GM12878 (cell line): Measurements from ENCODE around the gene C1GALT1. TPM values are rescaled to one million over a fixed set of nuclear protein-coding genes. Genes with fewer than 3 reads are reported as not detected.

Experiments used
- ATAC-seq: fragments of 200-7000 bp; cut with Tn5 transposase; 3 replicates; pipeline ENCODE4 v1.9.1; 2020; ENCODE audit warnings: mild to moderate bottlenecking, moderate library complexity
- BruUV-seq: library from RNA; stranded (reverse); fragments of 400-500 nt; replicated peaks from 2 replicates; lab custom pipeline; 2021; lab: Mats Ljungman, UMichigan
- CTCF ChIA-PET: fragments of 300-600 bp; sonication (Branson Sonifier 250); formaldehyde crosslinking; extraction: SDS; loops from one replicate; lab custom pipeline; 2021; ENCODE audit warnings: inconsistent platforms; lab: Yijun Ruan, JAX
- POLR2A ChIA-PET: fragments of 350-600 bp; formaldehyde crosslinking; extraction: SDS; loops from one replicate; lab custom pipeline; 2021; ENCODE audit warnings: inconsistent platforms; lab: Charles Lee
- RAD21 ChIA-PET: fragments of 300-600 bp; sonication (Branson Sonifier 250); formaldehyde crosslinking; loops from one replicate; lab custom pipeline; 2023; ENCODE audit warnings: antibody characterized with exemption; ENCODE audit not compliant: unreplicated experiment; lab: Charles Lee
- SMC1A ChIA-PET: fragments of 300-600 bp; sonication (Branson Sonifier 250); formaldehyde crosslinking; loops from one replicate; lab custom pipeline; 2023; ENCODE audit not compliant: unreplicated experiment, uncharacterized antibody; lab: Charles Lee
- DNase-seq: peaks from one replicate; pipeline ENCODE4 v3.0.0-alpha.2; 2011; ENCODE audit warnings: low read depth, low spot score
- FAIRE-seq: peaks from 3 replicates; lab custom pipeline; 2011; peaks lifted over from hg19 to GRCh38; lab: Jason Lieb, UNC
- H2AFZ ChIP-seq: 2 replicates; pipeline ENCODE4 v1.6.0; 2011; ENCODE audit warnings: low read depth, low read length, control low read depth; ENCODE audit not compliant: control insufficient read depth
- H3K27ac ChIP-seq: 2 replicates; pipeline ENCODE4 v1.5.1; 2011; ENCODE audit warnings: control low read depth; ENCODE audit not compliant: control insufficient read depth, insufficient read depth
- H3K27me3 ChIP-seq, 2 experiments: replicated peaks in 1 of 2; 2 replicates each; pipeline versions ENCODE4 v1.6.0 to v1.6.1; 2011; ENCODE audit warnings: low read length in 1 of 2; ENCODE audit not compliant: control insufficient read depth in 2 of 2, insufficient read depth in 2 of 2
- H3K36me3 ChIP-seq, 2 experiments: 2 replicates each; pipeline ENCODE4 v1.5.1; 2011; ENCODE audit warnings: low read length in 1 of 2; ENCODE audit not compliant: control insufficient read depth in 2 of 2, insufficient read depth in 2 of 2
- H3K4me1 ChIP-seq: 2 replicates; pipeline ENCODE4 v1.6.1; 2011; ENCODE audit warnings: mild to moderate bottlenecking, low read length, moderate library complexity, mixed read lengths; ENCODE audit not compliant: control insufficient read depth, insufficient read depth
- H3K4me2 ChIP-seq: 2 replicates; pipeline ENCODE4 v1.6.0; 2011; ENCODE audit warnings: control low read depth; ENCODE audit not compliant: control insufficient read depth, insufficient read depth
- H3K4me3 ChIP-seq: fragments of 200-600 bp; sonication (generic); 2 replicates; pipeline ENCODE4 v1.5.1; 2016
- H3K79me2 ChIP-seq: 2 replicates; pipeline ENCODE4 v1.6.0; 2011; ENCODE audit warnings: low read length; ENCODE audit not compliant: control insufficient read depth, insufficient read depth
- H3K9ac ChIP-seq: 2 replicates; pipeline ENCODE4 v1.8.0; 2011; ENCODE audit warnings: low read length, control low read depth, mixed read lengths; ENCODE audit not compliant: control insufficient read depth, insufficient read depth
- H3K9me3 ChIP-seq: replicated peaks from 3 replicates; pipeline ENCODE4 v1.5.1; 2011; ENCODE audit warnings: mild to moderate bottlenecking, low read length; ENCODE audit not compliant: control insufficient read depth, insufficient read depth
- H4K20me1 ChIP-seq: 2 replicates; pipeline ENCODE4 v1.6.0; 2011; ENCODE audit not compliant: control insufficient read depth, insufficient read depth
- CEBPZ ChIP-seq: fragments of 150-350 bp; IDR thresholded peaks from 2 replicates; pipeline ENCODE4 v1.6.1; 2016; ENCODE audit warnings: low read depth, low read length
- CHD4 ChIP-seq: fragments of 200-600 bp; sonication (generic); IDR thresholded peaks from 2 replicates; pipeline ENCODE4 v1.6.1; 2016; ENCODE audit warnings: mild to moderate bottlenecking
- CREB1 ChIP-seq: IDR thresholded peaks from 2 replicates; pipeline ENCODE4 v1.6.1; 2012; ENCODE audit warnings: low read depth, mild to moderate bottlenecking, inconsistent platforms
- EP300 ChIP-seq, 2 experiments: fragments of 150-350 bp in 1 of 2; IDR thresholded peaks; 2 replicates each; pipeline ENCODE4 v1.6.1; 2011 to 2012; ENCODE audit warnings: low read depth in 2 of 2, low read length in 2 of 2, borderline replicate concordance in 1 of 2, improper control_type of control experiment in 1 of 2, inconsistent platforms in 1 of 2; ENCODE audit not compliant: control insufficient read depth in 1 of 2
- HDGF ChIP-seq: fragments of 450-650 bp; IDR thresholded peaks from 2 replicates; pipeline ENCODE4 v1.6.1; 2016; ENCODE audit warnings: antibody characterized with exemption
- JUNB ChIP-seq: IDR thresholded peaks from 2 replicates; pipeline ENCODE4 v1.6.1; 2016; ENCODE audit warnings: antibody characterized with exemption, mild to moderate bottlenecking
- KDM1A ChIP-seq: fragments of 200-600 bp; sonication (generic); IDR thresholded peaks from 2 replicates; pipeline ENCODE4 v1.6.1; 2016; ENCODE audit warnings: borderline replicate concordance
- MAX ChIP-seq: IDR thresholded peaks from 2 replicates; pipeline ENCODE4 v1.6.1; 2012; ENCODE audit warnings: low read depth, low read length, improper control_type of control experiment
- MTA2 ChIP-seq: fragments of 450-650 bp; IDR thresholded peaks from 2 replicates; pipeline ENCODE4 v1.6.1; 2016; ENCODE audit warnings: low read depth, mild to moderate bottlenecking, moderate library complexity
- NBN ChIP-seq: fragments of 450-650 bp; IDR thresholded peaks from 2 replicates; pipeline ENCODE4 v1.6.1; 2016
- NRF1 ChIP-seq: conservative IDR thresholded peaks from 2 replicates; pipeline ENCODE4 v1.6.1; 2011; ENCODE audit warnings: mild to moderate bottlenecking, low read depth, low read length, improper control_type of control experiment
- SMAD1 ChIP-seq: fragments of 450-650 bp; IDR thresholded peaks from 2 replicates; pipeline ENCODE4 v1.6.1; 2018; ENCODE audit warnings: mild to moderate bottlenecking, low read depth; ENCODE audit not compliant: partially characterized antibody
- TCF7 ChIP-seq: IDR thresholded peaks from 2 replicates; pipeline ENCODE4 v1.6.1; 2014; ENCODE audit warnings: antibody characterized with exemption, borderline replicate concordance
- WGBS: methylation state at CpG from one replicate; pipeline ENCODE4 v1.1.6; 2016; ENCODE audit warnings: low lambda C conversion rate; ENCODE audit not compliant: insufficient replicate concordance, insufficient coverage; ENCODE audit errors: missing lambda C conversion rate; 5-methylcytosine and 5-hydroxymethylcytosine counted together
- in situ Hi-C: fragments of 300-500 bp; cut with MboI; formaldehyde crosslinking; loops from 9 replicates; pipeline ENCODE4 v1.14.3; 2018; ENCODE audit warnings: mixed read lengths
- intact Hi-C: fragments of 100-400 bp; cut with micrococcal nuclease; formaldehyde crosslinking; loops from one replicate; pipeline ENCODE4 v1.14.2; 2022; ENCODE audit not compliant: unreplicated experiment
- polyA plus RNA-seq, 11 experiments: library from polyadenylated mRNA; depleted of rRNA in 4 of 11; unstranded in 6 of 11; stranded (reverse) in 5 of 11; fragments of >200 nt; fragmentation: Nextera tagmentation in 4 of 11; fragmentation: Illumina TruSeq in 1 of 11; extraction: Ambion mirVana in 4 of 11; extraction: Trizol in 1 of 11; gene quantifications; 1 replicate in 1 of 11; 2 replicates in 10 of 11; pipeline versions ENCODE4 v1.2.1 to v1.2.3, GENCODE V29; 2011 to 2016; ENCODE audit warnings: inconsistent platforms in 2 of 11, missing spikeins in 2 of 11, low read depth in 1 of 11
- total RNA-seq, 4 experiments: library from RNA; depleted of rRNA in 3 of 4; stranded (reverse); fragments of >200 nt in 3 of 4; fragmentation: Illumina TruSeq in 1 of 4; extraction: Trizol in 1 of 4; gene quantifications; 2 replicates each; pipeline versions ENCODE4 v1.2.1 to v1.2.3, GENCODE V29; 2013 to 2021
- TF ChIP-seq, protein P1 (sequence below): IDR thresholded peaks from 2 replicates; pipeline ENCODE4 v1.6.1; 2011; ENCODE audit warnings: borderline replicate concordance, low read depth, mild to moderate bottlenecking, moderate library complexity, mixed read lengths, low read length; ENCODE audit not compliant: insufficient read depth; ENCODE audit errors: extremely low read length

C1GALT1 gene
- total and polyA plus RNA-seq, 10 of the 15 experiments (the other 5 are each of a cell fraction or from before 2014, with no cell fraction given): 1.6 to 25.0 (median 8.5) TPM

GRCh38 chr7:7212612-7213011, 30.3 kb downstream of the C1GALT1 start (continued):
- TF ChIP-seq CEBPZ: no peak
- no peak for TF ChIP-seq KDM1A
- no peak for TF ChIP-seq NRF1
- no peak for TF ChIP-seq NBN
- TF ChIP-seq HDGF: no peak
- no peak for TF ChIP-seq EP300 (IDR thresholded peaks at IDR 0.05; ENCODE audit: borderline replicate concordance in 1 of 2, control insufficient read depth in 1 of 2, low read depth in 2 of 2, low read length in 2 of 2)
- TF ChIP-seq SMAD1: no peak

GRCh38 chr7:7214398-7215347, 32.3 kb downstream of the C1GALT1 start:
- H4K20me1 ChIP-seq: no peaks in the 10 kb centered on the region
- POLR2A ChIA-PET: no interaction called here
- intact Hi-C loops (no loop called here), in situ Hi-C loops (no loop called here)
- H3K27ac ChIP-seq: no peak overlapping the region
- no peak overlapping the region for H3K4me3 ChIP-seq
- H3K36me3 ChIP-seq: peaks cover 0 to 3% of the 10 kb centered on the region in 2 experiments; a peak in 2 of 4 replicates
- no peak overlapping the region for H3K4me2 ChIP-seq
- ATAC-seq (no peak), DNase-seq (no peak), FAIRE-seq (no peak)
- no peak overlapping the region for H3K9ac ChIP-seq
- RAD21 ChIA-PET: no interaction called here
- TF ChIP-seq CHD4 (no peak), JUNB (no peak), TCF7 (no peak), MTA2 (no peak), CREB1 (no peak), MAX (no peak)
- TF ChIP-seq, protein P1, sequence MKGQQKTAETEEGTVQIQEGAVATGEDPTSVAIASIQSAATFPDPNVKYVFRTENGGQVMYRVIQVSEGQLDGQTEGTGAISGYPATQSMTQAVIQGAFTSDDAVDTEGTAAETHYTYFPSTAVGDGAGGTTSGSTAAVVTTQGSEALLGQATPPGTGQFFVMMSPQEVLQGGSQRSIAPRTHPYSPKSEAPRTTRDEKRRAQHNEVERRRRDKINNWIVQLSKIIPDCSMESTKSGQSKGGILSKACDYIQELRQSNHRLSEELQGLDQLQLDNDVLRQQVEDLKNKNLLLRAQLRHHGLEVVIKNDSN: no peak
- H3K27me3 ChIP-seq: no peaks in the 10 kb centered on the region
- 98% methylated on average over 13 of the region's 13 CpGs for WGBS
- no peaks in the 10 kb centered on the region; the same call in 1 of the 2 replicates for H3K79me2 ChIP-seq
- no peak overlapping the region for H2AFZ ChIP-seq
- CTCF ChIA-PET: no interaction called here
- H3K4me1 ChIP-seq: no peaks in the 10 kb centered on the region
- no peaks in the 10 kb centered on the region; the same call in 2 of the 3 replicates for H3K9me3 ChIP-seq
- SMC1A ChIA-PET: interaction anchor here (1.2 kb wide), 1 partner anchor 14 kb away, joined by 3 read pairs; no protein-coding TSS in a partner anchor
- BruUV-seq: no TSS peak
